HG03060 (cell line): ENCODE measurements around the gene SSTR4.

Experiments used
- ATAC-seq: cut with Tn5 transposase; IDR thresholded peaks from one replicate; pipeline ENCODE4 v1.9.1; 2021; ENCODE audit warnings: low read depth, moderate number of reproducible peaks; ENCODE audit not compliant: unreplicated experiment

Gene SSTR4

GRCh38 chr20:23039885-23040508 is 4.9 kb downstream of the SSTR4 start:
- no peak for ATAC-seq

GRCh38 chr20:23042270-23042669 is 7.2 kb downstream of the SSTR4 start:
- ATAC-seq = no peak

- no peak for ATAC-seq
Observed at GRCh38 chr20:23043376-23043775, 8.3 kb downstream of the SSTR4 start.

GRCh38 chr20:23046431-23046830 is 11.3 kb downstream of the SSTR4 start:
- no peak for ATAC-seq

GRCh38 chr20:23047001-23047737 is 12.1 kb downstream of the SSTR4 start:
- ATAC-seq = no peak

- ATAC-seq = no peak
Observed at GRCh38 chr20:23047738-23048214, 12.7 kb downstream of the SSTR4 start.

GRCh38 chr20:23048283-23049200 is 13.4 kb downstream of the SSTR4 start:
- no peak for ATAC-seq

- ATAC-seq = no peak
Observed at GRCh38 chr20:23049201-23050075, 14.3 kb downstream of the SSTR4 start, which contains the start of gene THBD. Gene THBD (minus strand): TSS chr20:23049672. CDS start chr20:23049504, 168 bp downstream.

- no peak for ATAC-seq
Observed at GRCh38 chr20:23050076-23050838, 15.1 kb downstream of the SSTR4 start.

GRCh38 chr20:23050847-23051627 is 15.9 kb downstream of the SSTR4 start:
- no peak for ATAC-seq

GRCh38 chr20:23052904-23053303 is 17.8 kb downstream of the SSTR4 start:
- no peak for ATAC-seq

- no peak for ATAC-seq
Observed at GRCh38 chr20:23058240-23058639, 23.1 kb downstream of the SSTR4 start.

GRCh38 chr20:23059001-23059400 is 23.9 kb downstream of the SSTR4 start:
- ATAC-seq = no peak

GRCh38 chr20:23059846-23060245 is 24.7 kb downstream of the SSTR4 start:
- ATAC-seq = no peak

GRCh38 chr20:23060629-23061028 is 25.5 kb downstream of the SSTR4 start:
- no peak for ATAC-seq

- no peak for ATAC-seq
Observed at GRCh38 chr20:23061262-23061661, 26.1 kb downstream of the SSTR4 start.

GRCh38 chr20:23061734-23062561 is 26.8 kb downstream of the SSTR4 start:
- no peak for ATAC-seq

GRCh38 chr20:23062632-23063031 is 27.5 kb downstream of the SSTR4 start:
- no peak for ATAC-seq
